K562 (cell line): ENCODE data around the gene CYP2W1. TPM values are rescaled to one million over a fixed set of nuclear protein-coding genes. Genes with fewer than 3 reads are reported as not detected.

Experiments used
- C11orf30 ChIP-seq: fragments of 450-650 bp; IDR thresholded peaks from 2 replicates; pipeline ENCODE4 v1.6.1; 2016; ENCODE audit warnings: low read depth, mild to moderate bottlenecking
- ELF4 ChIP-seq: fragments of 450-650 bp; formaldehyde crosslinking; IDR thresholded peaks from 2 replicates; pipeline ENCODE4 v1.4.0; 2022; ENCODE audit warnings: missing genetic modification characterization
- JUND ChIP-seq, 2 experiments: IDR thresholded peaks; 2 replicates in 1 of 2; 3 replicates in 1 of 2; pipeline ENCODE4 v1.6.1; 2011; ENCODE audit warnings: borderline replicate concordance in 2 of 2, low read depth in 2 of 2, low read length in 2 of 2, improper control_type of control experiment in 1 of 2, missing biosample characterization in 1 of 2, missing genetic modification characterization in 1 of 2, missing genetic modification reagents in 1 of 2
- LCOR ChIP-seq: sonication (generic); formaldehyde crosslinking; IDR thresholded peaks from 2 replicates; pipeline ENCODE4 v1.8.0; 2022; ENCODE audit warnings: mild to moderate bottlenecking, missing genetic modification reagents
- NONO ChIP-seq, 2 experiments: fragments of 200-400 bp in 1 of 2; fragments of 450-650 bp in 1 of 2; formaldehyde crosslinking in 1 of 2; IDR thresholded peaks; 2 replicates each; pipeline ENCODE4 v1.6.1; 2017; ENCODE audit warnings: low read depth in 2 of 2, mild to moderate bottlenecking in 2 of 2, moderate library complexity in 2 of 2, low read length in 1 of 2
- PHB ChIP-seq: fragments of 250-450 bp; sonication (Bioruptor Pico); IDR thresholded peaks from 2 replicates; pipeline ENCODE4 v1.5.0; 2021
- RBBP5 ChIP-seq: fragments of 200-600 bp; sonication (generic); IDR thresholded peaks from 2 replicates; pipeline ENCODE4 v1.6.1; 2012; ENCODE audit warnings: borderline replicate concordance, mild to moderate bottlenecking, low read length, control low read depth, inconsistent platforms; ENCODE audit not compliant: insufficient read depth, poor library complexity, severe bottlenecking
- SMARCA4 ChIP-seq: fragments of 450-650 bp; IDR thresholded peaks from 2 replicates; pipeline ENCODE4 v1.6.1; 2016
- SRF ChIP-seq, 2 experiments: fragments of 250-450, 450-650 bp in 1 of 2; sonication (Bioruptor Pico) in 1 of 2; sonication (generic) in 1 of 2; formaldehyde crosslinking; IDR thresholded peaks; 2 replicates each; pipeline versions ENCODE4 v1.5.0 to v1.5.1; 2020 to 2022; ENCODE audit warnings: mild to moderate bottlenecking in 1 of 2, missing genetic modification reagents in 1 of 2
- TFAP4 ChIP-seq: sonication (generic); formaldehyde crosslinking; IDR thresholded peaks from 2 replicates; pipeline ENCODE4 v1.8.0; 2022; ENCODE audit warnings: missing genetic modification reagents, mild to moderate bottlenecking, moderate library complexity, borderline replicate concordance
- VEZF1 ChIP-seq: fragments of 200-800 bp; sonication (Bioruptor generic); IDR thresholded peaks from 2 replicates; pipeline ENCODE4 v1.6.1; 2017; ENCODE audit warnings: missing genetic modification characterization, missing compliant biosample characterization
- ZC3H11A ChIP-seq: IDR thresholded peaks from 2 replicates; pipeline ENCODE4 v1.6.1; 2012; ENCODE audit warnings: low read depth, low read length, improper control_type of control experiment
- ZNF12 ChIP-seq: sonication (generic); formaldehyde crosslinking; IDR thresholded peaks from 2 replicates; pipeline ENCODE4 v1.4.0; 2020; ENCODE audit warnings: mild to moderate bottlenecking, missing genetic modification reagents
- polyA plus RNA-seq, 8 experiments: library from polyadenylated mRNA; depleted of rRNA in 4 of 8; stranded (reverse) in 5 of 8; unstranded in 3 of 8; fragments of >200 nt; fragmentation: Nextera tagmentation in 2 of 8; fragmentation: Illumina TruSeq in 1 of 8; extraction: Ambion mirVana in 2 of 8; extraction: Trizol in 1 of 8; gene quantifications; 2 replicates each; pipeline versions ENCODE4 v1.2.1 to v1.2.3, GENCODE V29; 2011 to 2014; ENCODE audit warnings: inconsistent platforms in 1 of 8, missing spikeins in 1 of 8
- total RNA-seq, 7 experiments: library from RNA; depleted of rRNA in 6 of 7; stranded (reverse); fragments of >200 nt in 6 of 7; fragmentation: Illumina TruSeq in 2 of 7; extraction: Trizol in 2 of 7; gene quantifications; 2 replicates each; pipeline versions ENCODE4 v1.2.1 to v1.2.3, GENCODE V29; 2011 to 2021; ENCODE audit warnings: low replicate concordance in 1 of 7
- TF ChIP-seq, protein P1 (sequence below), 2 experiments: fragments of 150-350 bp in 1 of 2; IDR thresholded peaks; 2 replicates each; pipeline ENCODE4 v1.6.1; 2012 to 2016; ENCODE audit warnings: low read depth in 2 of 2, low read length in 2 of 2, mild to moderate bottlenecking in 1 of 2, moderate library complexity in 1 of 2
- TF ChIP-seq, protein P2 (sequence below): fragments of 450-650 bp; formaldehyde crosslinking; IDR thresholded peaks from 2 replicates; pipeline ENCODE4 v1.4.0; 2022; ENCODE audit warnings: mild to moderate bottlenecking, moderate library complexity
- TF ChIP-seq, protein P3 (sequence below): fragments of 450-650 bp; IDR thresholded peaks from 2 replicates; pipeline ENCODE4 v1.6.1; 2016; ENCODE audit warnings: borderline replicate concordance

Gene CYP2W1
- total and polyA plus RNA-seq, 9 of the 15 experiments (the other 6 are each of a cell fraction or from before 2014, with no cell fraction given) = not detected

DNA sequence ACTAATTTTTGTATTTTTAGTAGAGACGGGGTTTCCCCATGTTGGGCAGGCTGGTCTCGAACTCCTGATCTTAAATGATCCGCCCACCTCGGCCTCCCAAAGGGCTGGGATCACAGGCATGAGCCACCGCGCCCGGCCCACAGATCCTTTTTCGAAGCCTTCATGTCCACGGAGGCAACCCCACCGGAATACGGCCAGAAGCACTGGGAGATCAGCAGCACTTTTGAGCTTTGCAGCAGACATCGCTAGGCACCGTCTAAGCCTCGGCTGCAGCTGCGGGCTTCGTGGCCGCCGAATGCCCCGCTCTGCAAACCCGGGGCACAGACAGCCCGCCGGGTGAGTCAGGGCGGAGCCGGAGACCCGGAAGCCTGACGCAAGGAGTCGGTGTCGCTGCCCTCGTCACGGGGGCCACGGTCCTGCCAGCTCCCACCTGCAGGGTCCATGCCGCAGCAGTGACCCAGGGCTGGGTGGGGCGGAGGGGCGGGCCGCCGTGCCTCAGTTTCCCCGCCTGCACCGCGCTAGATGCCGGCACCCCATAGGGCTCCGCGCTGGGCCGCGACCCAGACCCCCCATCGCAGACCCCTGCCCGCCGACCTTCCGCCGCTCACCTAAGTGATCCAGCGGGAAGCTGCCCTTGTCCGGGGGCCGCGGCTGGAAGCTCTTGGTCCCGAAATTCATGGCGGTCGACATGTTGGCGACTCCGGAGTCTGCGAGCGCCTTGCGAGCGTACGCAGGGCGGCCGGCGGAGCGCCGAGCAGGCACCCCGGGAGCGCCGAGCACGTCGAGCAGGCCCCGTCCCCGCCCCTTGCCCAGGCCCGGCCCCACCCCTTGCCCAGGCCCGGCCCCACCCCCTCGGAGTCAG lies 7.9 kb upstream of the CYP2W1 start, which contains the start of gene COX19 (continued):
- TF ChIP-seq, protein P1, sequence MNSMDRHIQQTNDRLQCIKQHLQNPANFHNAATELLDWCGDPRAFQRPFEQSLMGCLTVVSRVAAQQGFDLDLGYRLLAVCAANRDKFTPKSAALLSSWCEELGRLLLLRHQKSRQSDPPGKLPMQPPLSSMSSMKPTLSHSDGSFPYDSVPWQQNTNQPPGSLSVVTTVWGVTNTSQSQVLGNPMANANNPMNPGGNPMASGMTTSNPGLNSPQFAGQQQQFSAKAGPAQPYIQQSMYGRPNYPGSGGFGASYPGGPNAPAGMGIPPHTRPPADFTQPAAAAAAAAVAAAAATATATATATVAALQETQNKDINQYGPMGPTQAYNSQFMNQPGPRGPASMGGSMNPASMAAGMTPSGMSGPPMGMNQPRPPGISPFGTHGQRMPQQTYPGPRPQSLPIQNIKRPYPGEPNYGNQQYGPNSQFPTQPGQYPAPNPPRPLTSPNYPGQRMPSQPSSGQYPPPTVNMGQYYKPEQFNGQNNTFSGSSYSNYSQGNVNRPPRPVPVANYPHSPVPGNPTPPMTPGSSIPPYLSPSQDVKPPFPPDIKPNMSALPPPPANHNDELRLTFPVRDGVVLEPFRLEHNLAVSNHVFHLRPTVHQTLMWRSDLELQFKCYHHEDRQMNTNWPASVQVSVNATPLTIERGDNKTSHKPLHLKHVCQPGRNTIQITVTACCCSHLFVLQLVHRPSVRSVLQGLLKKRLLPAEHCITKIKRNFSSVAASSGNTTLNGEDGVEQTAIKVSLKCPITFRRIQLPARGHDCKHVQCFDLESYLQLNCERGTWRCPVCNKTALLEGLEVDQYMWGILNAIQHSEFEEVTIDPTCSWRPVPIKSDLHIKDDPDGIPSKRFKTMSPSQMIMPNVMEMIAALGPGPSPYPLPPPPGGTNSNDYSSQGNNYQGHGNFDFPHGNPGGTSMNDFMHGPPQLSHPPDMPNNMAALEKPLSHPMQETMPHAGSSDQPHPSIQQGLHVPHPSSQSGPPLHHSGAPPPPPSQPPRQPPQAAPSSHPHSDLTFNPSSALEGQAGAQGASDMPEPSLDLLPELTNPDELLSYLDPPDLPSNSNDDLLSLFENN (IDR thresholded peaks at IDR 0.05; ENCODE audit: low read depth in 2 of 2, low read length in 2 of 2) = peak; percentile 18 to 97; a peak in 2 of 4 replicates
- TF ChIP-seq ZC3H11A (no peak), SRF (CRISPR knock-in tag; IDR thresholded peaks at IDR 0.05) (peak in 1 of 2 experiments; percentile 56; a peak in 1 of 4 replicates), NONO (IDR thresholded peaks at IDR 0.05; ENCODE audit: low read depth in 2 of 2, low read length in 1 of 2) (peak in 1 of 2 experiments; percentile 55; a peak in 2 of 4 replicates), ZNF12 (peak; percentile 69; the same call in 1 of the 2 replicates), PHB (CRISPR knock-in tag) (no peak), LCOR (CRISPR knock-in tag) (peak; percentile 88), SMARCA4 (0 out of 2 replicates have a peak, but pooled peaks have one; percentile 12), TFAP4 (CRISPR knock-in tag) (peak; percentile 83), ELF4 (CRISPR knock-in tag) (0 out of 2 replicates have a peak, but pooled peaks have one; percentile 33), RBBP5 (peak; percentile 98), VEZF1 (peak; percentile 78), C11orf30 (peak; percentile 81), JUND (IDR thresholded peaks at IDR 0.05; ENCODE audit: borderline replicate concordance, low read depth, low read length) (peak; percentile 26; the same call in 1 of the 2 replicates), JUND (tag; IDR thresholded peaks at IDR 0.05; ENCODE audit: borderline replicate concordance, low read depth, low read length) (no peak; the same call in 2 of the 3 replicates)
- TF ChIP-seq, protein P2, sequence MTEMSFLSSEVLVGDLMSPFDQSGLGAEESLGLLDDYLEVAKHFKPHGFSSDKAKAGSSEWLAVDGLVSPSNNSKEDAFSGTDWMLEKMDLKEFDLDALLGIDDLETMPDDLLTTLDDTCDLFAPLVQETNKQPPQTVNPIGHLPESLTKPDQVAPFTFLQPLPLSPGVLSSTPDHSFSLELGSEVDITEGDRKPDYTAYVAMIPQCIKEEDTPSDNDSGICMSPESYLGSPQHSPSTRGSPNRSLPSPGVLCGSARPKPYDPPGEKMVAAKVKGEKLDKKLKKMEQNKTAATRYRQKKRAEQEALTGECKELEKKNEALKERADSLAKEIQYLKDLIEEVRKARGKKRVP (CRISPR knock-in tag) = peak; percentile 49; the same call in 1 of the 2 replicates
- TF ChIP-seq, protein P3, sequence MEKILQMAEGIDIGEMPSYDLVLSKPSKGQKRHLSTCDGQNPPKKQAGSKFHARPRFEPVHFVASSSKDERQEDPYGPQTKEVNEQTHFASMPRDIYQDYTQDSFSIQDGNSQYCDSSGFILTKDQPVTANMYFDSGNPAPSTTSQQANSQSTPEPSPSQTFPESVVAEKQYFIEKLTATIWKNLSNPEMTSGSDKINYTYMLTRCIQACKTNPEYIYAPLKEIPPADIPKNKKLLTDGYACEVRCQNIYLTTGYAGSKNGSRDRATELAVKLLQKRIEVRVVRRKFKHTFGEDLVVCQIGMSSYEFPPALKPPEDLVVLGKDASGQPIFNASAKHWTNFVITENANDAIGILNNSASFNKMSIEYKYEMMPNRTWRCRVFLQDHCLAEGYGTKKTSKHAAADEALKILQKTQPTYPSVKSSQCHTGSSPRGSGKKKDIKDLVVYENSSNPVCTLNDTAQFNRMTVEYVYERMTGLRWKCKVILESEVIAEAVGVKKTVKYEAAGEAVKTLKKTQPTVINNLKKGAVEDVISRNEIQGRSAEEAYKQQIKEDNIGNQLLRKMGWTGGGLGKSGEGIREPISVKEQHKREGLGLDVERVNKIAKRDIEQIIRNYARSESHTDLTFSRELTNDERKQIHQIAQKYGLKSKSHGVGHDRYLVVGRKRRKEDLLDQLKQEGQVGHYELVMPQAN = peak; percentile 79; the same call in 1 of the 2 replicates
